ENCODE measurements around the gene PANK1. TPM values are rescaled to one million over a fixed set of nuclear protein-coding genes. Genes with fewer than 3 reads are reported as not detected.

Gene PANK1
- total and polyA plus RNA-seq, 9 of the 15 experiments (the other 6 are each of a cell fraction or from before 2014, with no cell fraction given): 1.7 to 10.7 (median 6.5) TPM

DNA sequence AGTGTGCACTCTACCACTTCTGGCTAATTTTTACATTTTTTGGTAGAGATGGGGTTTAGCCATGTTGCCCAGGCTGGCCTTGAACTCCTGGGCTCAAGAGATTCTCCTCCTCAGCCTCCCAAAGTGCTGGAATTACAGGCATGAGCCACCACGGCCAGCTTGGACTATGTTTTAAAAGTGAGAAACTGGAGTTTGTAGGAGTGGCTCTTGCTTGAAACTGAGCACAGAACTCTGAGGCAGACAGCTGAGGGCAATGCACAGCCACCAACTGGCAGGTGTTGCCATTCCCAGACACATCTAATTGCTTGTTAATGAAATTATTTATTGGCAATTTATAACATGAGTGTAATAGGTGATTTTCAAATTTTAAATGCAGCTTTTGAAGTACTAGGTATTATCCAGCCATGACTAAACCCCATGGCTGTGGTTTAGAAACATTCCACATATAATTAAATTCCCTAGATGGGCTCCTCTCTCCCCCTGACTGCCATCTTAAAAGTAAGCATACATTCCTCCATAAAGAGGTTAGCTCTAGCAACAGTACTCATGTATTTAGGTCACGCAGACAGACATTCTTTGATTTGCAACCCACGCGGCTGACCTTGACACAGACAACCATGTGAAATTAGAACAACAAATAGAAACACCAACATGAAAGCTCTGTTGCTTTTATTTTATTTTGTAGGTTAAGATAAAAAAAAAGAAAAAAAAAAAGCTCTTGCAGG lies 19.8 kb downstream of the PANK1 start:
- FAIRE-seq: no peak
- 85% methylated on average over 4 of the region's 4 CpGs for WGBS (ENCODE audit: insufficient coverage, low coverage, missing lambda C conversion rate)
- no peak overlapping the region for H3K4me2 ChIP-seq (ENCODE audit: insufficient read depth, low read length)

More for the DNA sequence above, 19.8 kb downstream of the PANK1 start:
- H3K4me1 ChIP-seq (replicated peaks in 1 of 2; ENCODE audit: control insufficient read depth in 2 of 2, insufficient read depth in 2 of 2, low read length in 2 of 2): no peaks in the 10 kb centered on the region
- H3K79me2 ChIP-seq (ENCODE audit: control insufficient read depth, insufficient read depth, low read length): peaks cover 2% of the 10 kb centered on the region; the same call in 1 of the 3 replicates
- no peak overlapping the region for H2AFZ ChIP-seq (ENCODE audit: low read depth, low read length)
- no peaks in the 10 kb centered on the region; the same call in 1 of the 2 replicates for H3K9me3 ChIP-seq (replicated peaks; ENCODE audit: control insufficient read depth, insufficient read depth, low read depth, low read length)
- no peak overlapping the region for H3K9ac ChIP-seq (ENCODE audit: insufficient read depth in 1 of 2, low read depth in 2 of 2, low read length in 2 of 2)
- no TSS peak for BruUV-seq (replicated peaks)
- H3K36me3 ChIP-seq (ENCODE audit: control insufficient read depth, insufficient read depth, low read length): no peaks in the 10 kb centered on the region
- intact Hi-C loops (cut with micrococcal nuclease): no loop called here
- no peaks in the 10 kb centered on the region for H3K9me1 ChIP-seq (ENCODE audit: control insufficient read depth, insufficient read depth, low read length)
- H3K27ac ChIP-seq (ENCODE audit: extremely low read depth, low read depth, low read length): no peak overlapping the region
- TF ChIP-seq THRAP3 (IDR thresholded peaks at IDR 0.05; ENCODE audit: borderline replicate concordance) (no peak), GABPB1 (CRISPR knock-in tag; IDR thresholded peaks at IDR 0.05) (no peak), ARNT (IDR thresholded peaks at IDR 0.05) (no peak), RAD51 (IDR thresholded peaks at IDR 0.05; ENCODE audit: borderline replicate concordance, low read depth) (no peak), SRSF9 (IDR thresholded peaks at IDR 0.05; ENCODE audit: borderline replicate concordance, low read depth, low read length) (no peak), TARDBP (IDR thresholded peaks at IDR 0.05) (no peak), ZFX (CRISPR knock-in tag; IDR thresholded peaks at IDR 0.05) (no peak), KDM5B (IDR thresholded peaks at IDR 0.05; ENCODE audit: insufficient replicate concordance, low read depth, low read length) (no peak), ESRRA (IDR thresholded peaks at IDR 0.05; ENCODE audit: borderline replicate concordance, low read depth) (no peak), ZNF77 (CRISPR knock-in tag; IDR thresholded peaks at IDR 0.05) (no peak)
- TF ChIP-seq, protein P1, sequence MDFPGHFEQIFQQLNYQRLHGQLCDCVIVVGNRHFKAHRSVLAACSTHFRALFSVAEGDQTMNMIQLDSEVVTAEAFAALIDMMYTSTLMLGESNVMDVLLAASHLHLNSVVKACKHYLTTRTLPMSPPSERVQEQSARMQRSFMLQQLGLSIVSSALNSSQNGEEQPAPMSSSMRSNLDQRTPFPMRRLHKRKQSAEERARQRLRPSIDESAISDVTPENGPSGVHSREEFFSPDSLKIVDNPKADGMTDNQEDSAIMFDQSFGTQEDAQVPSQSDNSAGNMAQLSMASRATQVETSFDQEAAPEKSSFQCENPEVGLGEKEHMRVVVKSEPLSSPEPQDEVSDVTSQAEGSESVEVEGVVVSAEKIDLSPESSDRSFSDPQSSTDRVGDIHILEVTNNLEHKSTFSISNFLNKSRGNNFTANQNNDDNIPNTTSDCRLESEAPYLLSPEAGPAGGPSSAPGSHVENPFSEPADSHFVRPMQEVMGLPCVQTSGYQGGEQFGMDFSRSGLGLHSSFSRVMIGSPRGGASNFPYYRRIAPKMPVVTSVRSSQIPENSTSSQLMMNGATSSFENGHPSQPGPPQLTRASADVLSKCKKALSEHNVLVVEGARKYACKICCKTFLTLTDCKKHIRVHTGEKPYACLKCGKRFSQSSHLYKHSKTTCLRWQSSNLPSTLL (IDR thresholded peaks at IDR 0.05): no peak
- no peaks in the 10 kb centered on the region for H4K20me1 ChIP-seq (replicated peaks; ENCODE audit: control insufficient read depth, insufficient read depth, low read length)
- no peaks in the 10 kb centered on the region for H3K27me3 ChIP-seq (ENCODE audit: control insufficient read depth in 2 of 2, insufficient read depth in 2 of 2, low read length in 2 of 2)
- POLR2A ChIA-PET: no interaction called here
- in situ Hi-C loops (cut with MboI): no loop called here
- CTCF ChIA-PET (ENCODE audit: low intra/inter-chr PET ratio): no interaction called here
- no peak for DNase-seq (ENCODE audit: extremely low read depth in 1 of 4, low spot score in 3 of 4)
- no peak for ATAC-seq
- no peak overlapping the region for H3K4me3 ChIP-seq
